Chondrocyte (in vitro differentiated cells): ENCODE results near the gene SIRPB2. TPM values are rescaled to one million over a fixed set of nuclear protein-coding genes. Genes with fewer than 3 reads are reported as not detected.

Source experiments
- DNase-seq: peaks from one replicate; pipeline ENCODE4 v3.0.0; 2021; ENCODE audit warnings: mixed read lengths, low spot score
- H3K27ac Mint-ChIP-seq: one replicate; pipeline ENCODE4 v1.8.0; 2021; ENCODE audit warnings: mild to moderate bottlenecking, moderate library complexity, mixed read lengths; ENCODE audit not compliant: unreplicated experiment
- H3K27me3 Mint-ChIP-seq: 2 replicates; pipeline ENCODE4 v1.8.0; 2021; ENCODE audit warnings: low read depth, mixed read lengths
- H3K36me3 Mint-ChIP-seq: 2 replicates; pipeline ENCODE4 v1.8.0; 2021; ENCODE audit warnings: low read depth, mixed read lengths
- H3K4me1 Mint-ChIP-seq: 2 replicates; pipeline ENCODE4 v1.8.0; 2021; ENCODE audit warnings: low read depth, mild to moderate bottlenecking, mixed read lengths
- H3K4me3 Mint-ChIP-seq: one replicate; pipeline ENCODE4 v1.8.0; 2021; ENCODE audit warnings: mild to moderate bottlenecking, moderate library complexity, mixed read lengths; ENCODE audit not compliant: unreplicated experiment
- H3K9me3 Mint-ChIP-seq: 2 replicates; pipeline ENCODE4 v1.8.0; 2021; ENCODE audit warnings: low read depth, mixed read lengths
- CTCF ChIP-seq: fragments of 200-600 bp; sonication (generic); IDR thresholded peaks from 2 replicates; pipeline ENCODE4 v1.5.0; 2021; ENCODE audit warnings: antibody characterized with exemption, mild to moderate bottlenecking, moderate library complexity
- total RNA-seq: library from RNA; stranded (reverse); gene quantifications from 3 replicates; pipeline ENCODE4 v1.2.1, GENCODE V29; 2021

SIRPB2 gene
- total RNA-seq, 1 donor from 2014 or later, result not detected

DNA sequence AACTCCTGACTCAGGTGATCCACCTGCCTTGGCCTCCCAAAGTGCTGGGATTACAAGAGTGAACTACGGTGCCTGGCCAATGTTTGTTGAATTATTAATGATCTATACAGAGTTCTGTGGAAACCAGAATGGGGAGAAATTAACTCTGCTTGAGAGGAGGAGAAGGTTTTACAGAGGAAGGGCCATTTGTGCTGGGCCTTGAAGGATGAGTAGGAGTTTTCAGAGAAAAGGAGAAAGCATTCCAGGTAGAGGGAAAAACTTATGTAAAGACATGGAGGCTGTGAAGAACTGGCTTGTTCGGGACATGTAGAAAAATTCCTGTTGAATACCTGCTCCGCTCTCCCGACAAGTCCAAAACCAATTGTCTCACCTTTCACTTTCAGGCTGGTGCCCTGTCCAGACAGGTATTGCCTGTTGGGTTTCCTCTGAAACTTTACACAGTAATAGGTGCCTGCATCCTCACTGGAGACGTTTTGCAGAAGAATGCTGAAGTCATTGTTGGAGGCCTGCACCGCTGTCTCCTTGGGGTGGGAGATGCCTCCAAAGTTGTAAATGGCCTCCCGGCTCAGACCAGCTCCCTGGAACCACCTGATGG lies 13.2 kb downstream of the SIRPB2 start:
- H3K27me3 Mint-ChIP-seq, result peaks cover 2% of the 10 kb centered on the region
- no peak for DNase-seq
- H3K4me3 Mint-ChIP-seq, result no peak overlapping the region
- no peaks in the 10 kb centered on the region for H3K9me3 Mint-ChIP-seq
- peaks cover 7% of the 10 kb centered on the region for H3K4me1 Mint-ChIP-seq
- H3K36me3 Mint-ChIP-seq, result no peaks in the 10 kb centered on the region
- H3K27ac Mint-ChIP-seq, result no peak overlapping the region
- no peak for TF ChIP-seq CTCF

- no peak for DNase-seq
- H3K27me3 Mint-ChIP-seq, result no peaks in the 10 kb centered on the region
- no peaks in the 10 kb centered on the region for H3K36me3 Mint-ChIP-seq
- TF ChIP-seq CTCF, result no peak
- H3K9me3 Mint-ChIP-seq, result no peaks in the 10 kb centered on the region
- H3K4me1 Mint-ChIP-seq, result peaks cover 17% of the 10 kb centered on the region
- H3K4me3 Mint-ChIP-seq, result no peak overlapping the region
- H3K27ac Mint-ChIP-seq, result no peak overlapping the region
Measured at GRCh38 chr20:1474817-1475603, 16.2 kb downstream of the SIRPB2 start.

GRCh38 chr20:1474325-1474724 lies 16.9 kb downstream of the SIRPB2 start:
- H3K27ac Mint-ChIP-seq, result no peak overlapping the region
- DNase-seq, result no peak
- no peaks in the 10 kb centered on the region for H3K27me3 Mint-ChIP-seq
- H3K4me3 Mint-ChIP-seq, result no peak overlapping the region
- no peaks in the 10 kb centered on the region for H3K36me3 Mint-ChIP-seq
- no peak for TF ChIP-seq CTCF
- no peaks in the 10 kb centered on the region for H3K9me3 Mint-ChIP-seq
- peaks cover 24% of the 10 kb centered on the region for H3K4me1 Mint-ChIP-seq

GRCh38 chr20:1473246-1474220 lies 17.7 kb downstream of the SIRPB2 start:
- H3K4me1 Mint-ChIP-seq, result peaks cover 26% of the 10 kb centered on the region

More at GRCh38 chr20:1473246-1474220, 17.7 kb downstream of the SIRPB2 start:
- TF ChIP-seq CTCF, result no peak
- H3K4me3 Mint-ChIP-seq, result no peak overlapping the region
- no peak for DNase-seq
- no peaks in the 10 kb centered on the region for H3K27me3 Mint-ChIP-seq
- no peaks in the 10 kb centered on the region for H3K36me3 Mint-ChIP-seq
- H3K27ac Mint-ChIP-seq, result no peak overlapping the region
- no peaks in the 10 kb centered on the region for H3K9me3 Mint-ChIP-seq
